ENCODE data around the gene KIF20A. TPM values are rescaled to one million over a fixed set of nuclear protein-coding genes. Genes with fewer than 3 reads are reported as not detected.
"Not testable (repeated sequence)": the region's sequence is repeated elsewhere in the genome, so short reads cannot be mapped to it uniquely, and the experiment has no call there.

Gene KIF20A
- total RNA-seq, 1 donor from 2014 or later = 158 TPM

GRCh38 chr5:138141734-138142133 is 37.2 kb upstream of the KIF20A start:
- H3K27ac ChIP-seq = no peak overlapping the region
- Mint-ChIP-seq H3K27ac (peak overlapping the region; percentile 66), H3K9me3 (no peaks in the 10 kb centered on the region), H3K4me1 (peaks cover 6% of the 10 kb centered on the region), H3K27me3 (ENCODE audit: insufficient read depth, low read depth) (no peaks in the 10 kb centered on the region), H3K4me3 (no peak overlapping the region), H3K36me3 (no peaks in the 10 kb centered on the region)
- TF ChIP-seq CTCF (IDR thresholded peaks at IDR 0.05) (no peak), EZH2 (IDR thresholded peaks at IDR 0.05) (no peak), EZH2phosphoT487 (IDR thresholded peaks at IDR 0.05) (no peak)
- no peaks in the 10 kb centered on the region for H3K36me3 ChIP-seq
- DNase-seq (ENCODE audit: low spot score) = no peak
- H3K4me3 ChIP-seq = no peak overlapping the region
- H3K27me3 ChIP-seq = no peaks in the 10 kb centered on the region
- no peak overlapping the region for H3K4me2 ChIP-seq
- H4K20me1 ChIP-seq (ENCODE audit: low read depth) = no peaks in the 10 kb centered on the region
- no peak overlapping the region for H2AFZ ChIP-seq (replicated peaks)
- no peaks in the 10 kb centered on the region for H3K9me3 ChIP-seq (ENCODE audit: low read depth)
- H3K4me1 ChIP-seq = peaks cover 4% of the 10 kb centered on the region
- no peaks in the 10 kb centered on the region for H3K79me2 ChIP-seq (ENCODE audit: low read depth)
- no peaks in the 10 kb centered on the region for H3F3A ChIP-seq (ENCODE audit: low read depth)
- no peak overlapping the region for H3K9ac ChIP-seq

- not testable (repeated sequence) for DNase-seq (ENCODE audit: low spot score); H3K4me3 Mint-ChIP-seq; H3K9ac ChIP-seq; H3K9me3 ChIP-seq (ENCODE audit: low read depth); H3K27ac Mint-ChIP-seq; H3K27me3 ChIP-seq; H3K36me3 Mint-ChIP-seq; H3K4me1 ChIP-seq; H3K27me3 Mint-ChIP-seq (ENCODE audit: insufficient read depth, low read depth); H4K20me1 ChIP-seq (ENCODE audit: low read depth); H2AFZ ChIP-seq (replicated peaks); H3K36me3 ChIP-seq; H3K9me3 Mint-ChIP-seq; H3K4me3 ChIP-seq; H3K27ac ChIP-seq; H3K4me1 Mint-ChIP-seq; H3F3A ChIP-seq (ENCODE audit: low read depth); H3K4me2 ChIP-seq; H3K79me2 ChIP-seq (ENCODE audit: low read depth)
Observed at GRCh38 chr5:138143578-138143977, 35.3 kb upstream of the KIF20A start.

- H3K36me3 ChIP-seq = no peaks in the 10 kb centered on the region
- no peak overlapping the region for H3K27ac ChIP-seq
- Mint-ChIP-seq H3K27ac (no peak overlapping the region), H3K4me3 (no peak overlapping the region), H3K4me1 (no peaks in the 10 kb centered on the region), H3K9me3 (no peaks in the 10 kb centered on the region), H3K36me3 (no peaks in the 10 kb centered on the region), H3K27me3 (ENCODE audit: insufficient read depth, low read depth) (no peaks in the 10 kb centered on the region)
- H3K27me3 ChIP-seq = no peaks in the 10 kb centered on the region
- H3K79me2 ChIP-seq (ENCODE audit: low read depth) = no peaks in the 10 kb centered on the region
- no peaks in the 10 kb centered on the region for H4K20me1 ChIP-seq (ENCODE audit: low read depth)
- H3K4me1 ChIP-seq = no peaks in the 10 kb centered on the region
- H3K9me3 ChIP-seq (ENCODE audit: low read depth) = no peaks in the 10 kb centered on the region
- no peaks in the 10 kb centered on the region for H3F3A ChIP-seq (ENCODE audit: low read depth)
- H2AFZ ChIP-seq (replicated peaks) = no peak overlapping the region
- DNase-seq (ENCODE audit: low spot score) = no peak
- H3K9ac ChIP-seq = no peak overlapping the region
- no peak overlapping the region for H3K4me2 ChIP-seq
- H3K4me3 ChIP-seq = no peak overlapping the region
- TF ChIP-seq EZH2 (IDR thresholded peaks at IDR 0.05) (no peak), EZH2phosphoT487 (IDR thresholded peaks at IDR 0.05) (no peak), CTCF (IDR thresholded peaks at IDR 0.05) (no peak)
Observed at GRCh38 chr5:138148811-138149210, 30.1 kb upstream of the KIF20A start.

- H2AFZ ChIP-seq (replicated peaks) = no peak overlapping the region
- H3F3A ChIP-seq (ENCODE audit: low read depth) = no peaks in the 10 kb centered on the region
- H4K20me1 ChIP-seq (ENCODE audit: low read depth) = no peaks in the 10 kb centered on the region
- no peaks in the 10 kb centered on the region for H3K79me2 ChIP-seq (ENCODE audit: low read depth)
- no peak for DNase-seq (ENCODE audit: low spot score)
- no peaks in the 10 kb centered on the region for H3K4me1 ChIP-seq
- H3K4me2 ChIP-seq = no peak overlapping the region
- H3K4me3 ChIP-seq = no peak overlapping the region
- no peaks in the 10 kb centered on the region for H3K4me1 Mint-ChIP-seq
- TF ChIP-seq EZH2phosphoT487 (IDR thresholded peaks at IDR 0.05) (no peak), EZH2 (IDR thresholded peaks at IDR 0.05) (no peak), CTCF (IDR thresholded peaks at IDR 0.05) (no peak)
- H3K9me3 Mint-ChIP-seq = no peaks in the 10 kb centered on the region
- no peaks in the 10 kb centered on the region for H3K27me3 Mint-ChIP-seq (ENCODE audit: insufficient read depth, low read depth)
- H3K36me3 ChIP-seq = no peaks in the 10 kb centered on the region
- no peaks in the 10 kb centered on the region for H3K36me3 Mint-ChIP-seq
- no peak overlapping the region for H3K9ac ChIP-seq
- H3K27ac Mint-ChIP-seq = no peak overlapping the region
- no peaks in the 10 kb centered on the region for H3K27me3 ChIP-seq
- H3K9me3 ChIP-seq (ENCODE audit: low read depth) = no peaks in the 10 kb centered on the region
- H3K4me3 Mint-ChIP-seq = no peak overlapping the region
- H3K27ac ChIP-seq = no peak overlapping the region
Observed at GRCh38 chr5:138149530-138149929, 29.4 kb upstream of the KIF20A start.

GRCh38 chr5:138155977-138156376 is 22.9 kb upstream of the KIF20A start:
- H3K79me2 ChIP-seq (ENCODE audit: low read depth); H3K27ac Mint-ChIP-seq; H3K27me3 ChIP-seq; H3K4me1 Mint-ChIP-seq; H3K9ac ChIP-seq; H4K20me1 ChIP-seq (ENCODE audit: low read depth); H2AFZ ChIP-seq (replicated peaks); H3K9me3 Mint-ChIP-seq; H3K4me3 ChIP-seq; DNase-seq (ENCODE audit: low spot score); H3K27me3 Mint-ChIP-seq (ENCODE audit: insufficient read depth, low read depth); H3K4me1 ChIP-seq; H3K4me3 Mint-ChIP-seq; H3K4me2 ChIP-seq; H3K9me3 ChIP-seq (ENCODE audit: low read depth); H3K27ac ChIP-seq: not testable (repeated sequence)
- Histone ChIP-seq H3K36me3 (peaks cover 11% of the 10 kb centered on the region), H3F3A (ENCODE audit: low read depth) (peaks cover 17% of the 10 kb centered on the region)
- peaks cover 21% of the 10 kb centered on the region for H3K36me3 Mint-ChIP-seq

All from neural progenitor cell (in vitro differentiated cells).